Testis (tissue), 2 donors: ENCODE results near the gene SLC26A5.

Source experiments
- POLR2A ChIP-seq: fragments of 450-650 bp; IDR thresholded peaks from one replicate; pipeline ENCODE4 v1.6.1; 2017; ENCODE audit warnings: antibody characterized with exemption, mild to moderate bottlenecking, moderate library complexity
- TF ChIP-seq, protein P1 (sequence below), 3 experiments: fragments of 450-650 bp in 2 of 3; fragments of 200-600 bp in 1 of 3; sonication (generic) in 1 of 3; IDR thresholded peaks; one replicate each; pipeline ENCODE4 v1.5.1; 2016 to 2019; ENCODE audit warnings: antibody characterized with exemption in 3 of 3, mild to moderate bottlenecking in 2 of 3, moderate library complexity in 1 of 3

DNA sequence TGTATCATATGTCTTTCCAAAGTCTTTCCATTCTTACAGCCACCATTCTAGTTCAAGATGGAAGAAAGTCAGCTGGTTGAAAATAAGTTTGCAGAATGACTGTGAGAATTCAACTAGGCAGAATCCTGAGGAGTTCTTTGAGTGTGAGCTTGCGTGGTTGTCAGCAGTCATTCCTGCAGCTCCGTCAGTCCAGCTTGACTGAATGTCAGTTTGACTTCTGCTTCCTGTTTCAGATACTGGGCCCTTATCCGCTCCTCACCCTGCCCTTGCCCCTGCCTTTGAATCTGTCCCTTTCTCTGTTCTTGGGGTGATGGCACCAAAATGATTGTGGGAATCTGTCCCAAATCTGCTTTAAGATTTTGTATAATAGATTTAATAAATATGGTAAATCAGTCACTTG is 27.8 kb downstream of the SLC26A5 start:
- TF ChIP-seq POLR2A = no peak
- TF ChIP-seq, protein P1, sequence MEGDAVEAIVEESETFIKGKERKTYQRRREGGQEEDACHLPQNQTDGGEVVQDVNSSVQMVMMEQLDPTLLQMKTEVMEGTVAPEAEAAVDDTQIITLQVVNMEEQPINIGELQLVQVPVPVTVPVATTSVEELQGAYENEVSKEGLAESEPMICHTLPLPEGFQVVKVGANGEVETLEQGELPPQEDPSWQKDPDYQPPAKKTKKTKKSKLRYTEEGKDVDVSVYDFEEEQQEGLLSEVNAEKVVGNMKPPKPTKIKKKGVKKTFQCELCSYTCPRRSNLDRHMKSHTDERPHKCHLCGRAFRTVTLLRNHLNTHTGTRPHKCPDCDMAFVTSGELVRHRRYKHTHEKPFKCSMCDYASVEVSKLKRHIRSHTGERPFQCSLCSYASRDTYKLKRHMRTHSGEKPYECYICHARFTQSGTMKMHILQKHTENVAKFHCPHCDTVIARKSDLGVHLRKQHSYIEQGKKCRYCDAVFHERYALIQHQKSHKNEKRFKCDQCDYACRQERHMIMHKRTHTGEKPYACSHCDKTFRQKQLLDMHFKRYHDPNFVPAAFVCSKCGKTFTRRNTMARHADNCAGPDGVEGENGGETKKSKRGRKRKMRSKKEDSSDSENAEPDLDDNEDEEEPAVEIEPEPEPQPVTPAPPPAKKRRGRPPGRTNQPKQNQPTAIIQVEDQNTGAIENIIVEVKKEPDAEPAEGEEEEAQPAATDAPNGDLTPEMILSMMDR (IDR thresholded peaks at IDR 0.05) = no peak
